Left cardiac atrium (tissue), 2 donors: ENCODE data around the gene THBS4. TPM values are rescaled to one million over a fixed set of nuclear protein-coding genes. Genes with fewer than 3 reads are reported as not detected.

Source experiments
- total RNA-seq, 2 donors: library from RNA; stranded (reverse); fragmentation: NEBNext Ultra II Directional; extraction: Animal tissue kit (Norgen Biotek cat#: 25700); gene quantifications; one replicate each; pipeline ENCODE4 v1.2.1, GENCODE V29; 2021
- donor health status: DM: no; HTN: yes; CAD: no; lungs with severe emphysema.
- donor health status: DM: yes; HTN: yes; CAD: no.

THBS4 gene
- total RNA-seq, 2 donors from 2014 or later, result 9.2 to 37.1 TPM

Other genes starting within 250 kb of the THBS4 start
- 10 to 100 TPM; 11.2 to 12.2 TPM for gene MTX3, start 44.1 kb upstream of the THBS4 start, total RNA-seq
- 10 to 100 TPM; 14.3 to 14.9 TPM for gene SERINC5, start 220.7 kb downstream of the THBS4 start, total RNA-seq